ENCODE data around the gene DHRS7. TPM values are rescaled to one million over a fixed set of nuclear protein-coding genes. Genes with fewer than 3 reads are reported as not detected.

Gene DHRS7
- total and polyA plus RNA-seq, 12 donors = 24.5 to 73.9 (median 33.1) TPM

GRCh38 chr14:60206249-60206670, 41.1 kb upstream of the DHRS7 start:
- Histone ChIP-seq H3K9me3 (peaks cover 0 to 4% (median 0%) of the 10 kb centered on the region in 11 donors), H3K27ac (no peak overlapping the region), H3K4me1 (peaks cover 0 to 15% (median 8%) of the 10 kb centered on the region in 9 donors), H3K36me3 (no peaks in the 10 kb centered on the region), H3K27me3 (no peaks in the 10 kb centered on the region), H3K4me3 (no peak overlapping the region)
- ATAC-seq (no peak), DNase-seq (no peak)
- WGBS, 2 donors = 75 to 81% methylated on average over 7 of the region's 7 CpGs
- TF ChIP-seq CTCF (IDR thresholded peaks at IDR 0.05) = no peak
- intact Hi-C loops (cut with DNase I) = no loop called here

- H3K27ac ChIP-seq = peak overlapping the region in 5 of 10 donors; percentile 2 to 44 (median 32)
- ATAC-seq = peak in 7 of 8 donors; percentile 4 to 77 (median 55)
- WGBS, 2 donors = 55 to 56% methylated on average over 6 of the region's 6 CpGs
These were observed 39.9 kb upstream of the DHRS7 start for GRCh38 chr14:60204843-60205774.

GRCh38 chr14:60204104-60204842, 39.1 kb upstream of the DHRS7 start:
- peak overlapping the region in 6 of 10 donors; percentile 2 to 44 (median 27) for H3K27ac ChIP-seq
- no peak for TF ChIP-seq CTCF (IDR thresholded peaks at IDR 0.05)
- ATAC-seq (peak in 3 of 8 donors; percentile 17 to 53 (median 19)), DNase-seq (no peak)
- peaks cover 0 to 21% (median 8%) of the 10 kb centered on the region in 11 donors for H3K9me3 ChIP-seq
- no peaks in the 10 kb centered on the region for H3K27me3 ChIP-seq
- no peak overlapping the region for H3K4me3 ChIP-seq
- peaks cover 0 to 15% (median 8%) of the 10 kb centered on the region in 9 donors for H3K4me1 ChIP-seq
- WGBS, 2 donors = 51 to 58% methylated on average over 8 of the region's 8 CpGs
- no peaks in the 10 kb centered on the region for H3K36me3 ChIP-seq
- intact Hi-C loops (cut with DNase I) = no loop called here

More at GRCh38 chr14:60204843-60205774, 39.9 kb upstream of the DHRS7 start:
- intact Hi-C loops (cut with DNase I) = no loop called here
- H3K27me3 ChIP-seq = no peaks in the 10 kb centered on the region
- TF ChIP-seq CTCF (IDR thresholded peaks at IDR 0.05) = no peak
- H3K36me3 ChIP-seq = no peaks in the 10 kb centered on the region
- no peak for DNase-seq
- peaks cover 0 to 15% (median 8%) of the 10 kb centered on the region in 9 donors for H3K4me1 ChIP-seq
- H3K4me3 ChIP-seq = no peak overlapping the region
- H3K9me3 ChIP-seq = peaks cover 0 to 13% (median 2%) of the 10 kb centered on the region in 11 donors

- H3K27me3 ChIP-seq = no peaks in the 10 kb centered on the region
- peaks cover 0 to 13% (median 4%) of the 10 kb centered on the region in 9 donors for H3K4me1 ChIP-seq
- no peak for ATAC-seq
- H3K36me3 ChIP-seq = no peaks in the 10 kb centered on the region
- DNase-seq = no peak
- no peak overlapping the region for H3K4me3 ChIP-seq
- H3K9me3 ChIP-seq = peaks cover 0 to 30% (median 13%) of the 10 kb centered on the region in 11 donors
- H3K27ac ChIP-seq = no peak overlapping the region
- intact Hi-C loops (cut with DNase I) = loop anchor here in 7 of 10 donors (5.0 to 10.0 kb wide), 7 partner anchors 125 to 365 kb away; partner anchors contain the start of gene C14orf39 (in 1 of the 7)
- TF ChIP-seq CTCF (IDR thresholded peaks at IDR 0.05) = no peak
These were observed 34.1 kb upstream of the DHRS7 start for GRCh38 chr14:60199321-60199720.

All from heart right ventricle (tissue), 16 donors.